NCI-H524 (cell line): ENCODE results near the gene KIAA0586.

Experiments used
- DNase-seq, 2 experiments: peaks; one replicate each; lab custom pipeline; 2025; lab: John Stamatoyannopoulos, UW

Gene KIAA0586

DNA sequence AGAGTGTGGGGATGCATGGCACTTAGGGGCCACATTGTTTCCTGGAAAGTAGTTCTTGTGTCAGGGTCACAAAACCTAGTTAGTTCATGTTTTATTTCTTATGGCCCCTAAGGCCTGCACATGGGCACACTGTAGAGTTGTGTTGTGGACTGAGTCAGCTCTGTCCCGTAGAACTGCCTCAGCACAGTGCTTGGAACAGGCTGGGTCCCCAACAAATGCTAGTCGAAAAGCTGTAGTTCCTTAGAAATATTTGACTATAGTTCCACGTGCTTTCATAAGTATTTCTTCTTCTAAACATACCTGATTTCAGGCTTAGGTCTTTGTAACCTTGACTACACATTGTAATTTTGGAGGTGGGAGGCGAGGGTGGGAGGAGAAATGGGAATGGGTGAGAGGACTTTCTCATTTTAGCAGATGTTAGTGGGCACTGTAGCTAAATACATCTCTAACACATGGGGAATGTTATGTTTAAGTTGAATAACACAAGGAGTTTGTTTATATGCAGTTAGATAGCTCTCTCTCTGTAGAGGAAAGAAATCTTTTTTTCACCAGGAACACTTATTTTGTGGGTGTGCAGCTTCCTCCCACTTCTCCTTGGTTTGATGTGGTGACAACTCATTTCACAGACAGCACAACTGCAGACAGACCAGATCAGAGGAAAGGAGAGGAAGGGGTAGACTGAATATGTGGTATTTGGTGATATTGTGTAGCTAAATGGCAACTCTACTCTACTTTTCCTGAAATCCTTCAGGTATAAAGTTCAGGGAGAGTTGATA is 170.7 kb downstream of the KIAA0586 start:
- DNase-seq = no peak

DNA sequence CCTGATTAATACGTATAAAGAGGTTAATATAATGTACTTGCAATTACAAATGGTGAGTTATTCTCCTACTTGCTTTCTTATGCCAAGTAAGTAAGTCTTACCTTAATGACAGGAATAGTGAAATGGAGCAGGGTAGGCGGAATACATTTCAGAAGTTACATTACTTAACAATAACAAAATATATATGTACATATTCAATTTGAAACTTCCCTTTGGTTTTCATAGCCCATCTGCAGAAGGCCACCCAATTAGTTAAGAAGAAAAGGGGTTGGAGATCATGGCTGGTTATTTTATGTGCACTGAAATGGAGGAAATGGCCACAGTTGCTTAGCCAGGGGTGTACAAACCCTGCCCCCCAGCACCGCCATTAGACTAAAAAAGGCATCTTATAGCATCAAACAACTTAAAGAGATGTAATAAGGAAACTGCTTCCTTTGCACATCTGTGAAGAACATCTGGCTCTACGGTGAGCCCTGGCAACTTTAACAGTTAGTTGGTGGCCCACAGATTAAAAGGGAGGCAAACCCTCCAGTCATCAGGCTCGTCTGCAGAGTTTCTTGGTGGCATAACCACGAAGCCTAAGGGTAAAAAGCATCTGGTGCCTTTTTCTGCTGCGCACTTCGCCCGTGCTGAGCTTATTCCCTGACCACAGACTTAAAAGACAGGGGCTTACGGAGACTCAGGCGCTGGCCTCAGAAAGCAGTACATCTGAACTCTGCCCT is 171.4 kb downstream of the KIAA0586 start:
- DNase-seq = no peak

DNA sequence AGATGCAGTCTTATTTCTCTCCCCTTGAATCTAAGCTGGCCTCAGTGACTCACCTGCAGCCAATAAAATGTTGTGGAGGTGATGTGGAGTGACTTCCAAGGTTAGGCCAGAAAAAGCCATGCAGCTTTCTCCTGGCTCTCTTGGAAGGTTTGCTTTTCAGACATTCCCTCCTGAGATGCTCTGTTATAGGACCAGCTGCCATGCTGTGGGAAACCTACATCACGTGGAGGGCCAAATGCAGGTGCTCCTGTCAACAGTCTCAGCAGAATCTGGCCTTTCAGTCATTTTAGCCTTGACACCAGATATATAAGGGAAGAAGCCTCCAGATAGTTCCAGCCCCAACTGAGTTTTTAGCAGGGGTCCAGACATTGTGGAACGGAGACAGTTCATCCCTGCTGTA is 172.2 kb downstream of the KIAA0586 start:
- DNase-seq = no peak
